ENCODE data around the gene VPS72. TPM values are rescaled to one million over a fixed set of nuclear protein-coding genes. Genes with fewer than 3 reads are reported as not detected.

VPS72 gene
- total and polyA plus RNA-seq, 5 donors from 2014 or later = 41.8 to 101 (median 91.9) TPM

DNA sequence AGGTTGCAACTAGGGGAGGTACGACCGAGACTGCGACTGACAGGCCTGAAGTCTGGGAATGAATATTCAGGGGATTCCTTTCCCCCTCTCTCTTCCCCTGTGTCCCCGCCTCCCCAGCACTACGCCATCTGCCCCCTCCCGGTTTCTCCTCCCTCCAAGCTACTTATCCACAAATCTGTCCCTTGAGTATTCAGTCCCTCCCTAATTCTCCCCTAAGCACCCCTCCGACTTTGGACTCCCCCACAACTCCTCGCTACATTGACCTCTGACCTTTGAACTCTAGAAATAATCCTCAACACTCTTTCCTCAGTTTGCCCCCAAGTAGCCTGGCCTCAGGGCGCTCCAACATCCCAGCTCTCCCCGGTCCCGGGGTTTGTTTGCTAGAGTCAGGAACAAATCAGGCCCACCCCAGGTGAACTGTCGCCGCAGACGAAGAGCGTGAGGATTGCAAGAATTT lies 24.7 kb downstream of the VPS72 start:
- H3K27me3 Mint-ChIP-seq = peaks cover 6% of the 10 kb centered on the region
- no peaks in the 10 kb centered on the region for H3K9me3 Mint-ChIP-seq
- Histone ChIP-seq H3K9me3 (ENCODE audit: control insufficient read depth in 2 of 2, low read length in 2 of 2) (no peaks in the 10 kb centered on the region), H3K27me3 (ENCODE audit: control insufficient read depth, insufficient read depth, low read length) (no peaks in the 10 kb centered on the region), H3K36me3 (ENCODE audit: control insufficient read depth, insufficient read depth, low read length) (peaks cover 36% of the 10 kb centered on the region), H3K4me1 (ENCODE audit: control insufficient read depth, insufficient read depth, low read length, poor library complexity, severe bottlenecking) (peaks cover 34% of the 10 kb centered on the region), H3K4me3 (ENCODE audit: low read depth, low read length) (peak overlapping the region; percentile 100), H3K27ac (ENCODE audit: insufficient read depth, low read length, poor library complexity, severe bottlenecking) (peak overlapping the region; percentile 65)
- no peak for DNase-seq
- peaks cover 29% of the 10 kb centered on the region for H3K36me3 Mint-ChIP-seq
- peaks cover 6 to 80% (median 39%) of the 10 kb centered on the region in 4 donors for H3K4me1 Mint-ChIP-seq
- peak overlapping the region; percentile 89 to 97 (median 97) for H3K27ac Mint-ChIP-seq
- peak overlapping the region; percentile 95 to 98 (median 96) for H3K4me3 Mint-ChIP-seq
- no peak for ATAC-seq (ENCODE audit: low read depth in 2 of 2)

DNA sequence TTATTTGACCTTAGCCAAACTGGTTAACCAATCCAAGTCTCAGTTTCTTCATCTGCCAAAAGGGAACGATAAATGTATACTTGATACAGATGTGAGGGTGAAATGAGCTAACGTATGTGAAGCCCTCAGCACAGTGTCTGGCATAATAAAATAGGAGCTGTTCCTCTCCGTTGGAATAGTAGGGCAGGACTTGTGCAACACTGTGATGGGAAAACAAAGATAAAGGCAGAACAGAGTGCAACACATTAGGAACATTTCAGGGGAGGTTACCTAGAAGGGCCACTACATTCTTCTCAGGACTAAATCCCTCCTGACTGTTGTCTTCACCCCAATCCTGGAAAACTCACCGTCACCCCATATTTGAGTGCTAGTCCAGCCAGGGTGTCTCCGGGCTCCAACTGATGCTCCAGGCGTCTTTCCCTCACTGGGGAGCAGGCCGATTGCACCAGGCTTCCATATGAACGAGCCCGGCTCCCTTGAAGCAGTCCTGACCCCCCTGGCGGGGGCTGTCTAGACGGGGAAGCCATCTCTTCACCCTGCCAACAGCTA lies 25.2 kb downstream of the VPS72 start:
- no peaks in the 10 kb centered on the region for H3K9me3 Mint-ChIP-seq
- H3K4me3 Mint-ChIP-seq = peak overlapping the region; percentile 4 to 96 (median 80)
- H3K36me3 Mint-ChIP-seq = peaks cover 29% of the 10 kb centered on the region
- peak overlapping the region; percentile 47 to 97 (median 76) for H3K27ac Mint-ChIP-seq
- peak overlapping the region; percentile 65 for H3K27ac ChIP-seq (ENCODE audit: insufficient read depth, low read length, poor library complexity, severe bottlenecking)
- peaks cover 39% of the 10 kb centered on the region for H3K4me1 ChIP-seq (ENCODE audit: control insufficient read depth, insufficient read depth, low read length, poor library complexity, severe bottlenecking)
- H3K27me3 ChIP-seq (ENCODE audit: control insufficient read depth, insufficient read depth, low read length) = no peaks in the 10 kb centered on the region
- ATAC-seq (ENCODE audit: low read depth in 2 of 2) (no peak), DNase-seq (no peak)
- H3K4me1 Mint-ChIP-seq = peaks cover 7 to 84% (median 44%) of the 10 kb centered on the region in 4 donors
- H3K27me3 Mint-ChIP-seq = peaks cover 6% of the 10 kb centered on the region
- H3K36me3 ChIP-seq (ENCODE audit: control insufficient read depth, insufficient read depth, low read length) = peaks cover 33% of the 10 kb centered on the region
- no peak overlapping the region for H3K4me3 ChIP-seq (ENCODE audit: low read depth, low read length)
- H3K9me3 ChIP-seq (ENCODE audit: control insufficient read depth in 2 of 2, low read length in 2 of 2) = no peaks in the 10 kb centered on the region

DNA sequence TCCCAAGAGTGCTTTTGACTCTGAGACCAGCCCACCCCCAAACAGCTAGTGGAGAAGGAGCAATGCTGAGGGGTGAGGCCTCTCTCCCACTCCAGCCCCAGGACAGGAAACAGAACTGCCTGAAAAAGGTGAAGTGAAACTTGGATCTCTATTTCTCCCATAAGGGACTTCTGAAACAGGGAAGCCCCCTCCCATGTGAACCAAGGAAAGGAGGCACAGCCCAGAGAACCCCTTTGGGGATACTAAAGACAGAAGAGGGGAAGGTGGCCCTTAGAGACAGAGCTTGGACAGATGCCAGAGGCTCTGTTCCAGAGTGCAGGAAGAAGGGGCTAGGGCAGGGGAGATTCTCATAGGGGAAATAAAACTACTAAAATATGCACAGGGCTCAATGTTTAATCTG lies 30.6 kb downstream of the VPS72 start:
- DNase-seq (no peak), ATAC-seq (ENCODE audit: low read depth in 2 of 2) (no peak)
- H3K9me3 ChIP-seq (ENCODE audit: control insufficient read depth in 2 of 2, low read length in 2 of 2) = no peaks in the 10 kb centered on the region
- peaks cover 30% of the 10 kb centered on the region for H3K36me3 Mint-ChIP-seq
- peak overlapping the region; percentile 13 to 100 (median 98) for H3K4me3 Mint-ChIP-seq
- H3K27me3 ChIP-seq (ENCODE audit: control insufficient read depth, insufficient read depth, low read length) = no peaks in the 10 kb centered on the region
- H3K36me3 ChIP-seq (ENCODE audit: control insufficient read depth, insufficient read depth, low read length) = peaks cover 26% of the 10 kb centered on the region
- H3K4me1 ChIP-seq (ENCODE audit: control insufficient read depth, insufficient read depth, low read length, poor library complexity, severe bottlenecking) = peaks cover 63% of the 10 kb centered on the region
- no peaks in the 10 kb centered on the region for H3K9me3 Mint-ChIP-seq
- H3K4me1 Mint-ChIP-seq = peaks cover 5 to 75% (median 54%) of the 10 kb centered on the region in 4 donors
- H3K27ac ChIP-seq (ENCODE audit: insufficient read depth, low read length, poor library complexity, severe bottlenecking) = peak overlapping the region; percentile 48
- peak overlapping the region; percentile 99 for H3K4me3 ChIP-seq (ENCODE audit: low read depth, low read length)
- no peaks in the 10 kb centered on the region for H3K27me3 Mint-ChIP-seq
- H3K27ac Mint-ChIP-seq = peak overlapping the region; percentile 93 to 97 (median 94)

DNA sequence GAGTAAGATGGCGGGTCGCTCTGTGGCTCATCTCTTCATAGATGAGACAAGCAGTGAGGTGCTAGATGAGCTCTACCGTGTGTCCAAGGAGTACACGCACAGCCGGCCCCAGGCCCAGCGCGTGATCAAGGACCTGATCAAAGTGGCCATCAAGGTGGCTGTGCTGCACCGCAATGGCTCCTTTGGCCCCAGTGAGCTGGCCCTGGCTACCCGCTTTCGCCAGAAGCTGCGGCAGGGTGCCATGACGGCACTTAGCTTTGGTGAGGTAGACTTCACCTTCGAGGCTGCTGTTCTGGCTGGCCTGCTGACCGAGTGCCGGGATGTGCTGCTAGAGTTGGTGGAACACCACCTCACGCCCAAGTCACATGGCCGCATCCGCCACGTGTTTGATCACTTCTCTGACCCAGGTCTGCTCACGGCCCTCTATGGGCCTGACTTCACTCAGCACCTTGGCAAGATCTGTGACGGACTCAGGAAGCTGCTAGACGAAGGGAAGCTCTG lies 31.2 kb downstream of the VPS72 start:
- Mint-ChIP-seq H3K27me3 (no peaks in the 10 kb centered on the region), H3K4me1 (peaks cover 5 to 70% (median 52%) of the 10 kb centered on the region in 4 donors), H3K4me3 (peak overlapping the region; percentile 98 to 100 (median 99)), H3K9me3 (no peaks in the 10 kb centered on the region), H3K27ac (peak overlapping the region; percentile 93 to 97 (median 94)), H3K36me3 (peaks cover 26% of the 10 kb centered on the region)
- H3K27me3 ChIP-seq (ENCODE audit: control insufficient read depth, insufficient read depth, low read length) = no peaks in the 10 kb centered on the region
- peak overlapping the region; percentile 99 for H3K4me3 ChIP-seq (ENCODE audit: low read depth, low read length)
- DNase-seq (no peak), ATAC-seq (ENCODE audit: low read depth in 2 of 2) (no peak)
- peak overlapping the region; percentile 48 for H3K27ac ChIP-seq (ENCODE audit: insufficient read depth, low read length, poor library complexity, severe bottlenecking)
- H3K4me1 ChIP-seq (ENCODE audit: control insufficient read depth, insufficient read depth, low read length, poor library complexity, severe bottlenecking) = peaks cover 63% of the 10 kb centered on the region
- peaks cover 25% of the 10 kb centered on the region for H3K36me3 ChIP-seq (ENCODE audit: control insufficient read depth, insufficient read depth, low read length)
- H3K9me3 ChIP-seq (ENCODE audit: control insufficient read depth in 2 of 2, low read length in 2 of 2) = no peaks in the 10 kb centered on the region

DNA sequence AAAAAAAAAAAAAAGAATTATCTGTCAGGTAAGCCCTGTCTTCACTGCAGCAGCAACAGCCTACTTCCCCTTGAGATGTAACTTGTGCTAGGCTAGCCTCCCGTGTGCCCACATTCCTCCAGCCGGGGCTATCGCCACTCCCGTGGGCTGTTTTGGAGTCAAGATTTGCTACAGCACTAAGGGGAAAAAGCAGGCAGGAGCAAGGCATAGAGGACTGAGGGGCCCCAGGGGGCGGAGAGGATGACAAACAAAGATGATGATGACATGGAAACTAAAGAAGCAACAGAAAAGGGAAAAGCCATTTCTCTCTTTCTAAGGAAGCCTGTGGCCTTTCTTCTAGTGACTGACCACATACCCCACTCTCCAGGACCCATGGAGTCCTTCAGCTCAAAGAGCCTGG lies 31.7 kb downstream of the VPS72 start:
- Mint-ChIP-seq H3K36me3 (peaks cover 26% of the 10 kb centered on the region), H3K27me3 (no peaks in the 10 kb centered on the region), H3K9me3 (no peaks in the 10 kb centered on the region), H3K4me1 (peaks cover 5 to 66% (median 52%) of the 10 kb centered on the region in 4 donors), H3K4me3 (peak overlapping the region; percentile 98 to 100 (median 99)), H3K27ac (peak overlapping the region; percentile 93 to 97 (median 94))
- no peaks in the 10 kb centered on the region for H3K9me3 ChIP-seq (ENCODE audit: control insufficient read depth in 2 of 2, low read length in 2 of 2)
- peaks cover 25% of the 10 kb centered on the region for H3K36me3 ChIP-seq (ENCODE audit: control insufficient read depth, insufficient read depth, low read length)
- H3K27ac ChIP-seq (ENCODE audit: insufficient read depth, low read length, poor library complexity, severe bottlenecking) = peak overlapping the region; percentile 37
- DNase-seq (no peak), ATAC-seq (ENCODE audit: low read depth in 2 of 2) (no peak)
- H3K4me1 ChIP-seq (ENCODE audit: control insufficient read depth, insufficient read depth, low read length, poor library complexity, severe bottlenecking) = peaks cover 63% of the 10 kb centered on the region
- no peaks in the 10 kb centered on the region for H3K27me3 ChIP-seq (ENCODE audit: control insufficient read depth, insufficient read depth, low read length)
- peak overlapping the region; percentile 99 for H3K4me3 ChIP-seq (ENCODE audit: low read depth, low read length)

- DNase-seq (peak; percentile 47 to 88 (median 67)), ATAC-seq (ENCODE audit: low read depth in 2 of 2) (peak; percentile 48 to 55)
- Mint-ChIP-seq H3K36me3 (peaks cover 25% of the 10 kb centered on the region), H3K27me3 (no peaks in the 10 kb centered on the region), H3K4me3 (peak overlapping the region; percentile 98 to 100 (median 99)), H3K9me3 (no peaks in the 10 kb centered on the region), H3K4me1 (peaks cover 5 to 57% (median 43%) of the 10 kb centered on the region in 4 donors), H3K27ac (peak overlapping the region; percentile 93 to 99 (median 94))
- Histone ChIP-seq H3K27me3 (ENCODE audit: control insufficient read depth, insufficient read depth, low read length) (no peaks in the 10 kb centered on the region), H3K9me3 (ENCODE audit: control insufficient read depth in 2 of 2, low read length in 2 of 2) (no peaks in the 10 kb centered on the region), H3K4me1 (ENCODE audit: control insufficient read depth, insufficient read depth, low read length, poor library complexity, severe bottlenecking) (peaks cover 61% of the 10 kb centered on the region), H3K4me3 (ENCODE audit: low read depth, low read length) (peak overlapping the region; percentile 99), H3K36me3 (ENCODE audit: control insufficient read depth, insufficient read depth, low read length) (peaks cover 22% of the 10 kb centered on the region), H3K27ac (ENCODE audit: insufficient read depth, low read length, poor library complexity, severe bottlenecking) (peak overlapping the region; percentile 65)
Observed at GRCh38 chr1:151157067-151157531, 32.9 kb downstream of the VPS72 start.

DNA sequence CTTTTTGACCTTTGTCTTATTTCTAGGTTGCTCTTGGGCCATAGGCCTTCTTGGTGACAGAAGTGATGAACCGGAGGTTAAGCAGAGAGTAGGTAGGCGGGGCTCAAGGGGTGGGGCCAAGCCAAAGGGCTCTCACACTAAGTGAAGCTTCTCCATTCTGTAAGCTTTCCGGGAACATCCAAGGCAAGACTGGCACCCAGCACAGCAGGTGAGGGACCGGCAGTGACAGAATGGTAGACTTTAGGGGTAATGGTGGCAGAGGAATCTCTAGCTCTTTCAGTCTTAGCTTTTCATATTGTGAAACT lies 33.5 kb downstream of the VPS72 start, which contains the start of gene TNFAIP8L2:
Gene TNFAIP8L2, plus strand, starts transcription at position 135 of the 305 bp plus-strand sequence. CDS start 2,049 bp downstream, outside the sequence.
- H3K27me3 ChIP-seq (ENCODE audit: control insufficient read depth, insufficient read depth, low read length) = no peaks in the 10 kb centered on the region
- peak within 1 kb of the TSS; percentile 98 to 100 (median 99) for H3K4me3 Mint-ChIP-seq
- peak within 1 kb of the TSS; percentile 99 for H3K4me3 ChIP-seq (ENCODE audit: low read depth, low read length)
- H3K9me3 Mint-ChIP-seq = no peaks in the 10 kb centered on the region
- peaks cover 19% of the 10 kb centered on the region for H3K36me3 Mint-ChIP-seq
- H3K27me3 Mint-ChIP-seq = no peaks in the 10 kb centered on the region
- DNase-seq = peak; percentile 65 to 90 (median 67)
- peaks cover 22% of the 10 kb centered on the region for H3K36me3 ChIP-seq (ENCODE audit: control insufficient read depth, insufficient read depth, low read length)
- H3K27ac ChIP-seq (ENCODE audit: insufficient read depth, low read length, poor library complexity, severe bottlenecking) = peak within 1 kb of the TSS; percentile 65
- peaks cover 54% of the 10 kb centered on the region for H3K4me1 ChIP-seq (ENCODE audit: control insufficient read depth, insufficient read depth, low read length, poor library complexity, severe bottlenecking)
- H3K27ac Mint-ChIP-seq = peak within 1 kb of the TSS; percentile 93 to 99 (median 94)
- ATAC-seq (ENCODE audit: low read depth in 2 of 2) = peak; percentile 82 to 83
- no peaks in the 10 kb centered on the region for H3K9me3 ChIP-seq (ENCODE audit: control insufficient read depth in 2 of 2, low read length in 2 of 2)
- H3K4me1 Mint-ChIP-seq = peaks cover 5 to 50% (median 37%) of the 10 kb centered on the region in 4 donors
